Nucleus accumbens (tissue), 56 donors: Measurements from ENCODE around the gene CALM1.

Source experiments
- DNase-seq, 56 donors: peaks; one replicate each; lab custom pipeline; 2025; lab: John Stamatoyannopoulos, UW

Gene CALM1

DNA sequence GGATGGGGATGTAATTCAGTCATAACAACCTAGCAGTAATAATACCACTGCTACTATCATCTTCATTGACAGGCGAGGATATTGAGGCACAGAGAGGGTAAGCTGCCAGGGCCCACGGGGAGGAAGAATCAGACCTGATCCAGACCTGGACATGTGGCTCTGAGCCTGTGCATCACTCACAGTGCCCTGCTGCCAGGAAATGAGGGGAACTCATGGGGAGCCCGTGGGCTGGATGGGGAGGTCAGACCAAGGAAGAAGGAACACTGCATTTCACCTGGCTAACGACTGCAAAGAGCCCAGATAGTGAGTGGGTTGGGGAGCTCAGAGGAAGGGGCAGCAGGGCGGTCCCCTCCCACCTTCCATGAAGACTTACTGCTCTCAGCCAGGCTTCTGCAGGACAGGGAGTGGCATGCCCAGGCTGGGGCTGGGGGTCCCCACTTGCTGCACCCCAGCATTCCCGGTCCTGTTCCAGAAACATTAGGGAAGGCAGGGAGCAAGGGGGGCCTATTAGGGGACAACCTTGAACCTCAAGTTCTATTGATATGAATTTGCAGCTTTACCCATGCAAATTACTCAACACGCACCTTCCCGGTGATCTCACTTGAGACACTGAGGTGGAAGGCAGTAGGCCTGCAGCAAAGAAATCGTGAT lies 37.7 kb downstream of the CALM1 start:
- DNase-seq, result no peak

DNA sequence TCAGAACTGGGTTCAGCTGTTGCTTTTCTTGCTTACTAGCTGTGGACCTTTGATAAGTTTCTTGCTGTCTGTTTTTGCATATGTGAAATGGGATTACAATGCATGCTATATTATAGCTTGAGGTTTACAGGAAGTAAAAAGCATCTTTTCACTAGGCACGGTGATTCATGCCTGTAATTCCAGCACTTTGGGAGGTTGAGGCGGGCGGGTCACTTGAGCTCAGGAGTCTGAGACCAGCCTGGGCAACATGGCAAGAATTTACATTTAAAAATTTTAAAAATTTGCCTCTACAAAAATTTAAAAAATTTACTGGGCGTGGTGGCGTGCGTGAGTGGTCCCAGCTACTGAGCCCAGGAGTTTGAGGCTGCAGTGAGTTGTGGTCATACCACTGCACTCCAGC lies 42.0 kb downstream of the CALM1 start:
- no peak for DNase-seq

DNA sequence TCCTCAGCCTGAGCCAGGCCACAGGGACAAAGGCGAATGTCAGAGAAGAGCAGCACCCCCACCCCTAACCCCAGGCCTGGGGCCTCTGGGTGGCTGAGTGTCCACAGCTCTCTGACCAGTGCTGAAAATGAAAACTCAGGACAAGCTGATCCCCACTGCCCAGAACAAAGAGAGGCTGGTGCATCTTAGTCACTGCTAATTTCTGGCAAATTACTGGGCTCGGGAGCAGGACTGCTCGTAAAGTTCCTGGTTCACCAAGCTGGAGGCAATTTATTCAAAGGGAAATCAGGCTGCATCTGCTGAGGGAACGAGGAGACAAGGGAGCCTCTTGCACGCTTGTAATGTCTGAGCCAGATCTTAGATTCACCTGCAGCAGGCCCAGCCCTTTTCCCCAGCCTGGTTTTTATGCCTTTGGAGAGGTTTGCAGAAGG lies 43.2 kb downstream of the CALM1 start:
- peak in 2 of 56 donors; percentile 8 to 29 for DNase-seq

DNA sequence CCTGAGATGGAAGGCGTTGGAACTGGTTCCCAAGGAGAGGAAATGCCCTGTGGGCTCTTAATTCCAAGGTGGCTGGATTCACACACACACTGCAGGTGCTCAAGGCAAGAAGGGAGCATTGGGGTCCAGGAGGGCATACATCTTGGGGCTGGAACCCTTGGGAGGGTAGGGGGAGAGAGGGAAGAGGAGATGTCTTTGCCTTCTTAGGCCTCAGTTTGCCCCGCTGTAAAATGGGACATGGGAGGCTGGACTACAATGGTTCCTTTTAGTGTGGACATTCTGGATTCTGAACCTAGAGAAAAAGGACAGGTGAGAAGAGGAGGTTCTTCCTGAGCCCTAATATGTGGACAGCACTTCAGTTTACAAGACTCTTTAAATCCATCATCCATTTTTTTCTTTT lies 43.8 kb downstream of the CALM1 start:
- no peak for DNase-seq

DNA sequence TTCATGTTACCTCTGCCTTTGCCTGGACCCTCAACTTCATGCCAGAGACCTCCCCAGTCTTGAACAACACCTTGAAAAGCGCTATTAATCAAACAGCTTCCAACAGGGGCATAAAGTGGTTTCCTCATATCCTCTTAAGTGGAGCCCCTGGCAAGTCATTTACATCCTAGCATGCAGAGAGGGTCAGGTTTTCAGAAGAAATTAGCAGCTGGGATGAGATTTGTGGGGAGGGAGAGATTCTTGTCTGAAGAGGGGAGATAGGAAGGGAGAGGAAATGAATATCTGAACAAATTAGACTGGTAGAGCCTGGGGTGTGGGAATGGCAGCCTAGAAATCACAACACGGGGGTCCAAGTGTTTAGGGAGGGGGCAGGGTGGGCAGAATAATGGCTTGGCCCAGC lies 45.6 kb downstream of the CALM1 start:
- DNase-seq, result no peak

DNA sequence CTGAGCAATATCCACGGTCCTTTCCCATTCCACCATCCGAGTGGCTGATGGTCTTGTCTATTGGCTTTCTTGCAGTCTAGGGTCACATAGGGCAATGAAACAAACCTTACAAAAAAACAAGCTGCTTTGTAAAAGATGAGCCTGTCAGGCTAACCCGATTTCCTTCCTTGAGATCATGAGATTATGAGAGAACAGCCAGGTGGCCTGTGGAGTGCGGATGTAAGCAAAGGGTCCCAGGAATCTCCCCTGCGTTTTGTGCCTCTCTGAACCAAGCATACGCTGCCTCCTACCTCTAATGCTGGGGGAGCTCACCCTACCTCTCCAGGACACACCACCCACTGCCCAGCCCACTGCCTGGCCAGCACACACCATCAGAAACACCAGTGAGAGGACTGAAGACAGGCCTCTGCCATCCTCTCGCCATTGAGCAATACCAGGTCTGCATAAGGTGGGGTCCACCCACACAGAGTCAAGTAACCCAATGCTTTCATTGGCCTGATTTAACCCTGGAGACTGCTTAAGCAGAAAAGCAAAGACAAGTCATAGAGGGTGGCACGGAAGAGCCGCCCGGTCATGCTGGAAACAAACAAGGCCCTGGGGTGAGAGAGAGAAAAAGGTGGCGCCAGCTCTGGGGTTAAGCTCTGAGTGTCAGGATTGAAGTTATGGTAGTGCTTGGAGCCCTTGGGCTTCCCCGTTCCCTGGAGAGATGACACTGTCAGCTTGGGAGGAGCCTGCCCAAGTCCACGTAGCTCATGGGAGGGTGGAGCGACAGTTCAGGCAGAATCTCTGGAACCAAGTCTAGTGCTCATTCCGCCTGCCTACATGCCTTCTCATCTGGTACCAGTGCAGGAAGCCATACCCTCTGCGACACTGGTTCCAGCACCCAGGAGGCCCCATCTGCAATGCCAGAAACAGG lies 46.6 kb downstream of the CALM1 start:
- no peak for DNase-seq

DNA sequence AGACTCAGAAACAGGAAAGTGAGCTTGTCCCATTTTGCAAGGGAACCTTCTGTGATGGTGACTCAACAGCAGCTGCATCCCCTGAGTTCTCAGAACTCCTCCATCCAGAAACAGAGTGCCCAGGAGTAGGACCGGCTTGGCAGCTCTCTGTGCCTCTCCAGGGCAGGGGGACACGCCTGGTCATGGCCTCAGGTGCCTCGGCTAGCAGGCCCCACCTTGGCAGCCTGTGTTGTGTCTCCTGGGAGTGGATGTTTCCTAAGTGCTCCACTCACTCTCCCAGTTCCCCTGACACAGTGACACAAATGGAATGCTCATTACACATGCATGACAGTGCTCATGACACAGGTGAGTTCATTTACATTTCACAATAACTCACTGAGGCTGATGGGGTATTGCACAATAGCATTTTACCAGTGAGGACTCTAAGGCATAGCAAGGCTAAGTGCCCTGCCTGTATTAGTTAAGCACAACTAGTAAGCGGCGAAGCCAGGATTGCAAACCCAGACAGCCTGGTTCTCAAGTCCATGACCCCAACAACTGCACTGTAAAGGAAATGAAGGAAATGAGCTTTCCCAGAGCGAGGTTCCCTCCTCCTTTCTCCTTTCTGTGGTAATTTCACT lies 47.4 kb downstream of the CALM1 start:
- no peak for DNase-seq

DNA sequence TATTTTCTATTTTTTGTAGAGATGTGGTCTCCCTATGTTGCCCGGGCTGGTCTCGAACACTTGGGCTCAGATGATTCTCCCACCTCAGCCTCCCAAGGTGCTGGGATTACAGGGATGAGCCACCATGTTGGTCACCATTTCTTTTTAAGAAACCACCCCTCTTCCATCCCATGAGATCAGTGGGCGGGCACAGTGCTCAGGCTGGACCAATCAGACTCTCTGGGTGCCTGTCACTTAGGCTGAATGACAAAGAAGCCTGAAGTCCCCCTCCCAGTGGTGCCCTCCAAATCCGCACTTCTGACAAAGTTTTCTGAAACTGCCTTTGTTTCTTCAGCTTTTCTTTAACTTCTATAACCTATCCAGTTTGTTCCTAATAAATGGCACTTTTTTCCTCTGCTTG lies 48.2 kb downstream of the CALM1 start:
- DNase-seq, result no peak

DNA sequence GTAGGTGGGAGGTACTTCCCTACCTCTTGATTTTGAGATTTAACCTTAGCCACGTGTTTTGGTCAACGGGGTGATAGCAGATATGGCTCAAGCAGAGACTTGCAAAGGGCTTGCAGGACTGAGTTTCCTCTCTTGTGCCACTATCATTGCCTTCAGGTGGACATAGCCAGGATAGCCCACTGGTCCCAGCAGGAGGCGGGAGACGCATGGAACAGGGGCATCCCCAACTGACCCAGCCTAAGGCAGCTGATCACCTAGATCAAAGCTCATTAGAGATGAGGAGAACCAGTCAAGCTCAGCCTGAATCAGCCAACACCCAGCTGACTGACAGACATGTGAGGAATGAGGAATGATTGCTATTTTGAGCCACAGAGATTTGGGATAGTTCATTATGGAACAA lies 49.6 kb downstream of the CALM1 start:
- DNase-seq, result no peak

DNA sequence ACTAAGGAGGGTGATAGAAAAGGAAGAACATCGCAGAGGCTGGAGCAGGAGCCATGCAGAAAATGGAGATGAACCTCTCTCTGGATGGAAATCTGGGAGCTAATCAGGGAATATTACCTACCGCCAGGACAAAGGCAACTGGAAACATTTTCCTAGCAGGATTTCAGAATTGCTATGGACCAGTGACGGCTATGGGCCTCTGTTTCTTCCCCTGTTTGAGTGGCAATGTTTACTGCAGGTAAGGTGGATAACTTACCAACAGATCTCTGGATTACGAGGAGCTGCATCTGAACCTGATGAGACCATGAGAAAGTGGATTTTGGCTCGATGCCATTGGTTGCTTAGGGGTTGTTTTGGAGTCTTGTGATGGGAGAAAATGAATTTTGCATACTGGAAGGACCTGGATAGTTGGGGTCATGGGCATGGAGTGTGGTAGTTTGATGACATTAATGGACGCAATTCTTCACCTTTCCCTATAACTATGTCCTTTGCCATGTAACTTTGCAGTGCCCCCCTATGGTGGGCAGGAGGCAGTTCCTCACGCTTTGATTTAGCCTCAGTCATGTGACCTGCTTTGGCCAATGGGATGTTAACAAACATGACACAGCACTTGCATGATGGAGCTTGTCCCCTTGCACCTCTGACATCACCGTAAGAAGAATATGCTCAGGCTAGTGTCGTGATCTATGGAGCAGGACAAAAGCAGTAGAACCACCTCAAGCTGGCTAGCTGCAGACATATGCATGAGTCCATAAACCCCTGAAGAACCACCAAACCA lies 51.1 kb downstream of the CALM1 start:
- DNase-seq, result no peak

DNA sequence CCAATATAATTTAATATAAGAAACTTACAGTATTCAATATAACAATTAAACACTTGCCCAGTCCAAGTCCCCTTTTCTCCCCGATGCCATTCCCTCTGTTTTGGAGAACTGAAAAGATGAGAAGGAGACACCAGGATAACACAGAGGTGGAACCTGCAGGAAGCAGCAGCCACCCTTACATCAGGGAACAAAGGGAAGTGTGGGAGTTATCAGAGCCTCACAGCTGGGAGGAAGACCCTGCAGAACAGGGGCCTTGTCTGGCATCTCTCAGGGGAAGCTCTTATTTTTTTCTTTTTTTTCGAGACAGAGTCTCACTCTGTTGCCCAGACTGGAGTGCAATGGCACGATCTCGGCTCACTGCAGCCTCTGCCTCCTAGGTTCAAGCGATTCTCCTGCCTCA lies 52.6 kb downstream of the CALM1 start:
- no peak for DNase-seq

DNA sequence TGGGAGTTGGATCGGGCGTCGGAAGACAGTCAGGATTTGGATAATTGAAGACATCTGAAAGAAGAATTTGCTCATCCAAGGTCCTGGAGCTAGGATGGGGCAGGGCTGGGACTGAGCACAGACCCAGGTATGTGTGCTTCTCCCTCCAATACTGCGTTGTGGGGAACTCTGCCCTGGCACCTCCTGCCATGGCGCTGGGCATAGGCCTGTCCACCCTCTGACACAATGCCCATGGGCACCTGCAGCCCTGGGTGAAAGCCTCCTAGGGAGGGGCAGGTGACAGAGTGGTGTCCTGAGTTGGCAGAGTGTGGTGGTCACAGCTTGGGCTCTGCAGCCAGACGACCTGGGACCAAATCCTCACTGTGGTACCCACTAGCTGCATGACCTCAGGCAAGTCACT lies 53.3 kb downstream of the CALM1 start:
- no peak for DNase-seq

DNA sequence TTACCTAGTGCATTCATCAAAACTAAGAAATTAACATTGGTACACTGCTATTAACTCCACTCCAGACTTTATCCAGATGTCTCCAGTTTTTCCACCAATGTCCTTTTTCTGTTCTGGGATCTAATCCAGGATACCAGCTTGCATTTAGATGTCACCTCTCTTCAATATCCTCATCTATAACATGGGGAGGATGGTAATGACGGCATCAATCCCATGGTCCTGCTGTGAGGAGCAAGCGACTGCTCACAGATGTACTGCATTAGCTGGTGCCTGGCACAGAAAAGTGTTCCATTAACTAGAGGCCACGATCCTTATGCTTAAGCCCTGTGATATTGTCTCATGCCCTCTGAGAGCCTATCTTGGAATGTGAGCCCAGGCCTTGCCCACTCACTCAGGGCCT lies 53.8 kb downstream of the CALM1 start:
- DNase-seq, result no peak

DNA sequence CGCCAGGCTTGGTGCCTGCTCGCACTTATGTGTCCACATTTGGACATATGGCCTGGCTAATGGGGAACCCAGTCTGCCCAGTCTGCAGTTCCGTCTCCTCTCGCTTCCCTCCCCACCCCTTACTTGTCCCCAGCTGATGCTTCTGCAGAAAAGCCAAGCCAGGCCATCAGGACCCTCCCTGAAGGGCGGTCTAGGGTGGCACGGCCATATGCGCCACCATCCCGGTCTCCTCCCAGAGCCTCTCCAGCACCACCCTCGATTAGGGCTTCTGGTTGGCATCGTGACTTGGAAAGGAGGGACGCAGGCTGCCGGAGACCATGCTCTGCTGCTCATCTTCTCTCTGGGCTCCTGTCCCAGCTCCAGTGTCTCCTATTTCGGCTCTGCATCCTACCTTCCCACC lies 54.6 kb downstream of the CALM1 start:
- no peak for DNase-seq

DNA sequence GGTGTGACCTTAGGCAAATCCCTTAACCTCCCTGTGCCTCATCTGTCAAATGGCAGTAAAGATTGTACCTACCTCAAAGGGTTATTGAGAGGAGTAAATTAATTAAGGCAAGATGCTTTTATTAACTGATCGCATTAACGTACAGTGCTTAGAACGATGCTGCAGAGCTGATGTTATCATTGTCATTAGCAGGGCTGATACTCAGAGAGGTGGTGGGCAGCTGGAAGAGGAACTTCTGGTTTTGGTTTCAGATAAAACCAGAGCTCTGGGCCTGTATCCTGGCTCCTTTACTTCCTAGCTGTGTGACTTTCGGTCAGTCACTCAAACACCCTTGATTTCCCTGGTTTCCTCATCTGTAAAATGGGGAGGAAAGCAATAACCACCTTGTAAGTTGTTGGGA lies 55.1 kb downstream of the CALM1 start:
- DNase-seq, result no peak

DNA sequence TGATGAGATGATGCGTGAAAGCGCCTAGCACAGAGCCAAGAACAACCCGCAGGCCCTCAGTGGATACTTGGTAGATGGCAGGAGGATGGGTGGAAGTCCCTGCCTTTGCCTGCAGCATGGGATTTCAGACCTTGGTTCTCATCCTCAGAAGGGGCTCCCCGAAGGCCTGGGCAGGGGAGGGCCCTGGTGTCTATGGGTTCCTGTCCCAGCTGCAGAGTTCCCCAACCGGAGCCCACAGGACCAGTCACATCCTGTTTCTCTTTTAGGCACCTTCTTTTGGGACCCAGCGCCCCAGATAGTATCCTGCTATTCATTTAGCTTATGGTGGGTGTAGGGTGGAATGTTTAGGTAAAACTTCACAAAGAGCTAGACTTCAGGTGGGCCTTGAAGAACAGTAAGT lies 55.5 kb downstream of the CALM1 start:
- DNase-seq, result no peak

DNA sequence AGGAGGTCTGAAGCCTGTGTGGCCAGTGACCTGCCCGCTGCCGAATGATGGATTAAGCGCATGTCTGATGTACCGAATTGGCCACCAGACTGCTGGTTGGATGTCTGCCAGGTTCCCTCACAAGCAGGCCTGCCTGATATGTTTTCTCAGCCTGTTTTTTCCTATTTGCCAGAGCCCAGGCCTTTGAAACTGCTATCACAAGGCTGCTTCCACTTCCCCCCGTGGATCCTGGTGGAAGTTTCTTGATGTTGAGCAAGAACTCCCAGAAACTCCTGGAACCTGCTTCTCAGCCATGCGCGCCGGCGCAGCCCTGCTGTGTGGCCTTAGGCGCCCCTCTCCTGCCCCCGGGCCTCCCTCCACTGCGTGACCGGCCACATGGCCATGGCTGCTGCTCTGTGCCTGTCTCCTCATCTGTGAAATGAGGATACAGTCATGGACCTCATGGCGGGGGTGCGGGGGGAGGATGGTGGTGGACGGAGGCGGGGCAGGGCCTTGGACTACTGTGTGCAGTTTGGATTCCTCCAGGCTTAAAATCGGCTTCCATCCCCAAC lies 56.6 kb downstream of the CALM1 start:
- DNase-seq, result peak in 31 of 56 donors; percentile 12 to 66 (median 42)

DNA sequence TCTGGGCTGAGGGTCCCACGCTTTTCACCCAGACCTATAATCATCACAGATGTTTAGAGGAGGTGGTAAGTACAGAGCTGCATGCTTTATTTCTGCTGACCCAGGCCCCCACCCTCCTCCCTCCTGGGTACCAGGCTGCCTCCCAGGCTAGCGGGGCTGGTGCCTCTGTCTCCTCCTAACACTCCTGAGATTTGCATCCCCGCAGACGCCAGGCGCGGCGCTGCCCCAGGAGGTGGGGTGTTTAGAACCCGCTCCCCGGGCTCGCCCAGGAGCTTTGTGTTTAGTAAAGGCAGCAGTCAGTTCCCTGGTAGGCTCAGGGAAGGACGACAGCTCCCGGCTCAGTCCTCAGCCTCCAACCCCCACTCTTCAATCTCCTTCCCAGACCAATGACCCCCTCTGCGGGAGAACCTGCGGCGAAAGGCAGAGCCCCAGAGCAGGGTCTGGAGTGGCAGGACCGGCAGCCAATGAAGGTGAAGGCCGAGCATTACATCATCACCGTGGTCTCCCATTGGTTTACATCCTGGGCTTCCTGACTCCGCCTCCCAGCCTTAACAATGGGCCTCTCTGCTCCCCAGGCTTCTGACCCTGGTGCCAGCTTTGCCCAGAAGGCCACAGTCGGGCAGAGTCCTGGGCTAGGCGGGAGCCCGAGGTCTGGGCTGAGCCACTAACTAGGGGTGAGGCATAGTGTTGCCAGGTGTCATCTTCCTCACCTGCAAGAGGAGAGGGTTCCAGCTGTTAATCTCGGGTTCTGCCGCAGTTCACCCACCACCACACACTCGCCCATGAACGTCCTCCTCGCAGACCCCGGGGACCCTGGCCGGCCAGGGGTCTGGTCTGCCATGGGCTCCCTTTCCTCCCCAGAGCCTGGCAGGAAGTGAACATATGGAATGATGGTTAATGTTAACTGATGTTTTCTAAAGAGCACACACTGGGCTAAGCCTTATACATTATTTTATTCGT lies 57.5 kb downstream of the CALM1 start:
- peak; percentile 53 to 98 (median 95) for DNase-seq

DNA sequence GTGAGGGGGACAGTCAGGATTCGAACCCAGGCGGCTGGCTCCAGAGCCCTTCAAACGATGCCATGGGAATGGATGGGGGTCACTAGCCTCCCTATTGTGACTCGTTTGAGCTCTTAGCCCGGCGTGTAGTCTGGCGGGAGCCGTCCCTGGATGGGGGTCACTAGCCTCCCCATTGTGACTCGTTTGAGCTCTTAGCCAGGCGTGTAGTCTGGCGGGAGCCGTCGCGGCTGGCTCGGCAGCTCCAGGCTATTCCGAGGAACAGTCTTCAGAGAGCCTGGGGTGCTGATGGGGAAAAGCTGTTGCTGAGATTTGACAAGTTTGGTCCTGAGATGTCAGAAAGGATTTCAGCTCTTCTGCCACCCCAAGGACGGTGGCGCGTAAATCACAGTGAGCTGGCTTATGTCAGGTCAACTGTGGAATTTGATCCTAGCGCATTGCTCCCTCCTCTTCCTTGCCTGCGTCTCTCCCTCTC lies 58.3 kb downstream of the CALM1 start:
- peak in 1 of 56 donors; percentile 20 for DNase-seq
